H7 (cell line): ENCODE measurements around the gene CCDC171. TPM values are rescaled to one million over a fixed set of nuclear protein-coding genes. Genes with fewer than 3 reads are reported as not detected.

ENCODE experiments used
- DNase-seq: peaks from one replicate; pipeline ENCODE4 v3.0.0; 2012
- H3K27me3 ChIP-seq: 2 replicates; pipeline ENCODE4 v1.6.0; 2011; ENCODE audit warnings: mild to moderate bottlenecking, low read length; ENCODE audit not compliant: control insufficient read depth, insufficient read depth
- H3K36me3 ChIP-seq: replicated peaks from 2 replicates; pipeline ENCODE4 v1.5.1; 2011; ENCODE audit warnings: low read length; ENCODE audit not compliant: control insufficient read depth, insufficient read depth
- H3K4me3 ChIP-seq: 2 replicates; pipeline ENCODE4 v1.5.1; 2011; ENCODE audit warnings: low read depth, mild to moderate bottlenecking, control low read depth, low read length, moderate library complexity; ENCODE audit not compliant: insufficient read depth
- total RNA-seq: library from RNA; depleted of rRNA; stranded (reverse); fragments of >200 nt; shearing (Covaris generic); gene quantifications from 2 replicates; pipeline ENCODE4 v1.2.3, GENCODE V29; 2014

Gene CCDC171
- total RNA-seq, 1 experiment from 2014 or later = 1.1 TPM

- no peak for DNase-seq
- no peaks in the 10 kb centered on the region; the same call in 1 of the 2 replicates for H3K27me3 ChIP-seq
- no peak overlapping the region for H3K4me3 ChIP-seq
- no peaks in the 10 kb centered on the region for H3K36me3 ChIP-seq
Measured at GRCh38 chr9:15882883-15883282, 330.0 kb downstream of the CCDC171 start.

- no peaks in the 10 kb centered on the region for H3K36me3 ChIP-seq
- no peak overlapping the region for H3K4me3 ChIP-seq
- DNase-seq = no peak
- H3K27me3 ChIP-seq = no peaks in the 10 kb centered on the region; the same call in 1 of the 2 replicates
Measured at GRCh38 chr9:15885464-15885863, 332.6 kb downstream of the CCDC171 start.

GRCh38 chr9:15889555-15889954 lies 336.7 kb downstream of the CCDC171 start:
- Histone ChIP-seq H3K36me3 (no peaks in the 10 kb centered on the region), H3K27me3 (no peaks in the 10 kb centered on the region; the same call in 1 of the 2 replicates), H3K4me3 (no peak overlapping the region)
- DNase-seq = no peak

GRCh38 chr9:15901572-15901971 lies 348.7 kb downstream of the CCDC171 start:
- Histone ChIP-seq H3K4me3 (no peak overlapping the region), H3K27me3 (no peaks in the 10 kb centered on the region), H3K36me3 (no peaks in the 10 kb centered on the region)
- no peak for DNase-seq

- no peaks in the 10 kb centered on the region for H3K27me3 ChIP-seq
- no peaks in the 10 kb centered on the region for H3K36me3 ChIP-seq
- DNase-seq = no peak
- no peak overlapping the region for H3K4me3 ChIP-seq
Measured at GRCh38 chr9:15909297-15909696, 356.5 kb downstream of the CCDC171 start.

GRCh38 chr9:15915711-15916110 lies 362.9 kb downstream of the CCDC171 start:
- no peaks in the 10 kb centered on the region for H3K36me3 ChIP-seq
- H3K27me3 ChIP-seq = no peaks in the 10 kb centered on the region
- no peak for DNase-seq
- H3K4me3 ChIP-seq = no peak overlapping the region

GRCh38 chr9:15927161-15927560 lies 374.3 kb downstream of the CCDC171 start:
- Histone ChIP-seq H3K27me3 (no peaks in the 10 kb centered on the region), H3K4me3 (no peak overlapping the region), H3K36me3 (no peaks in the 10 kb centered on the region)
- no peak for DNase-seq

- DNase-seq = no peak
- Histone ChIP-seq H3K27me3 (no peaks in the 10 kb centered on the region), H3K4me3 (no peak overlapping the region), H3K36me3 (no peaks in the 10 kb centered on the region)
Measured at GRCh38 chr9:15935661-15936305, 382.9 kb downstream of the CCDC171 start.

GRCh38 chr9:15936306-15936921 lies 383.6 kb downstream of the CCDC171 start:
- H3K36me3 ChIP-seq = no peaks in the 10 kb centered on the region
- H3K27me3 ChIP-seq = no peaks in the 10 kb centered on the region
- DNase-seq = no peak
- no peak overlapping the region for H3K4me3 ChIP-seq

- DNase-seq = no peak
- Histone ChIP-seq H3K4me3 (no peak overlapping the region), H3K27me3 (no peaks in the 10 kb centered on the region), H3K36me3 (no peaks in the 10 kb centered on the region)
Measured at GRCh38 chr9:15942831-15943424, 390.1 kb downstream of the CCDC171 start.

GRCh38 chr9:15944341-15944740 lies 391.5 kb downstream of the CCDC171 start:
- Histone ChIP-seq H3K36me3 (no peaks in the 10 kb centered on the region), H3K4me3 (no peak overlapping the region), H3K27me3 (no peaks in the 10 kb centered on the region)
- DNase-seq = no peak

GRCh38 chr9:15959663-15960062 lies 406.8 kb downstream of the CCDC171 start:
- Histone ChIP-seq H3K36me3 (no peaks in the 10 kb centered on the region), H3K4me3 (no peak overlapping the region), H3K27me3 (no peaks in the 10 kb centered on the region)
- DNase-seq = no peak

GRCh38 chr9:15961217-15961616 lies 408.4 kb downstream of the CCDC171 start:
- Histone ChIP-seq H3K4me3 (no peak overlapping the region), H3K36me3 (no peaks in the 10 kb centered on the region), H3K27me3 (no peaks in the 10 kb centered on the region)
- no peak for DNase-seq

GRCh38 chr9:15965246-15965745 lies 412.5 kb downstream of the CCDC171 start:
- Histone ChIP-seq H3K36me3 (no peaks in the 10 kb centered on the region), H3K4me3 (no peak overlapping the region)
- DNase-seq = no peak

GRCh38 chr9:15966471-15966870 lies 413.6 kb downstream of the CCDC171 start:
- Histone ChIP-seq H3K4me3 (no peak overlapping the region), H3K36me3 (no peaks in the 10 kb centered on the region), H3K27me3 (no peaks in the 10 kb centered on the region)
- no peak for DNase-seq

More at GRCh38 chr9:15965246-15965745, 412.5 kb downstream of the CCDC171 start:
- no peaks in the 10 kb centered on the region for H3K27me3 ChIP-seq
